ENCODE results near the gene CELA2B. TPM values are rescaled to one million over a fixed set of nuclear protein-coding genes. Genes with fewer than 3 reads are reported as not detected.
"Not testable (repeated sequence)": the region's sequence is repeated elsewhere in the genome, so short reads cannot be mapped to it uniquely, and the experiment has no call there.

The CELA2B gene
- total and polyA plus RNA-seq, 3 donors from 2014 or later = 2.7 to 3.7 (median 3.3) TPM

- no peaks in the 10 kb centered on the region for H3K36me3 ChIP-seq (ENCODE audit: low read depth, missing control alignments)
- no peaks in the 10 kb centered on the region for H3K27me3 ChIP-seq
- TF ChIP-seq, protein P1, sequence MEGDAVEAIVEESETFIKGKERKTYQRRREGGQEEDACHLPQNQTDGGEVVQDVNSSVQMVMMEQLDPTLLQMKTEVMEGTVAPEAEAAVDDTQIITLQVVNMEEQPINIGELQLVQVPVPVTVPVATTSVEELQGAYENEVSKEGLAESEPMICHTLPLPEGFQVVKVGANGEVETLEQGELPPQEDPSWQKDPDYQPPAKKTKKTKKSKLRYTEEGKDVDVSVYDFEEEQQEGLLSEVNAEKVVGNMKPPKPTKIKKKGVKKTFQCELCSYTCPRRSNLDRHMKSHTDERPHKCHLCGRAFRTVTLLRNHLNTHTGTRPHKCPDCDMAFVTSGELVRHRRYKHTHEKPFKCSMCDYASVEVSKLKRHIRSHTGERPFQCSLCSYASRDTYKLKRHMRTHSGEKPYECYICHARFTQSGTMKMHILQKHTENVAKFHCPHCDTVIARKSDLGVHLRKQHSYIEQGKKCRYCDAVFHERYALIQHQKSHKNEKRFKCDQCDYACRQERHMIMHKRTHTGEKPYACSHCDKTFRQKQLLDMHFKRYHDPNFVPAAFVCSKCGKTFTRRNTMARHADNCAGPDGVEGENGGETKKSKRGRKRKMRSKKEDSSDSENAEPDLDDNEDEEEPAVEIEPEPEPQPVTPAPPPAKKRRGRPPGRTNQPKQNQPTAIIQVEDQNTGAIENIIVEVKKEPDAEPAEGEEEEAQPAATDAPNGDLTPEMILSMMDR (IDR thresholded peaks at IDR 0.05) = no peak
- TF ChIP-seq POLR2A (IDR thresholded peaks at IDR 0.05) = no peak
- H3K4me1 ChIP-seq = peaks cover 11% of the 10 kb centered on the region
- intact Hi-C loops (cut with DNase I; ENCODE audit: low total_unique reads) = no loop called here
- DNase-seq = no peak
- no peaks in the 10 kb centered on the region for H3K9me3 ChIP-seq
- 44 to 49% methylated on average over 3 of the region's 3 CpGs for whole genome bisulfite sequencing, 2 donors
- no peak overlapping the region for H3K27ac ChIP-seq
- H3K4me3 ChIP-seq = no peak overlapping the region
These were observed 21.6 kb upstream of the CELA2B start for GRCh38 chr1:15454256-15454655.

GRCh38 chr1:15455522-15455921, 20.4 kb upstream of the CELA2B start:
- no peak for DNase-seq
- TF ChIP-seq POLR2A (IDR thresholded peaks at IDR 0.05) = no peak
- TF ChIP-seq, protein P1 (IDR thresholded peaks at IDR 0.05) = no peak
- intact Hi-C loops (cut with DNase I; ENCODE audit: low total_unique reads) = no loop called here
- Histone ChIP-seq H3K4me3 (no peak overlapping the region), H3K27me3 (no peaks in the 10 kb centered on the region), H3K27ac (no peak overlapping the region), H3K36me3 (ENCODE audit: low read depth, missing control alignments) (no peaks in the 10 kb centered on the region), H3K4me1 (peaks cover 11% of the 10 kb centered on the region), H3K9me3 (no peaks in the 10 kb centered on the region)
- WGBS, 2 donors = 94 to 96% methylated on average over 3 to 6 of the region's 6 CpGs

DNA sequence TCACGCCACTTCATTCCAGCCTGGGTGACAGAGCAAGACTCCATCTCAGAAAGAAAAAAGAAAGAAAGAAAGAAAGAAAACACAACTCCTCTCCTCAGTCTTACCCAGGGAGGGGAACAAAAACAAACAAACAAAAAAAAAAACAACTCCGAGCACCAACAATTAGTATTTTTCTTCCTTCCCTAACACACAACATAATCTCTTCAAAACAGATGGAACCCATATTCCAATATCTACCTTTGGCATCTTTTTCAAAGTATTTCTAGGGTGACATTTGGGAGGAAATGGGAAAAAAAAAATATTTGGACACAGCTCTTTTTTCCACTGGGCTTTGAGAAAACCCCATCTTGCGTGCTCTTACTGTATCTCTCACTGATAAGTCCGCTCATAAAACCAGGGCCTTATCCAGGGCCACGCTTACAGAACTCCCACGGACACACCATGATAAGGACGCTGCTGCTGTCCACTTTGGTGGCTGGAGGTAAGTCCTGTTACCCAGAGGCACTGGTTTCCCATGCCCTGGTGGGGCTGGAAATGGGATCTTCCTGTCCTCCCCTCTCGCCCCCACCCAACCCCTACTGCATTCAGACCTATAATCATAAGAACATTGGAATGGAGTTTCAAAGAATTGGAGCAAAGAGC, 19.5 kb upstream of the CELA2B start, which contains the start of gene CELA2A:
TSS of gene CELA2A (plus strand) at position 420 of the 642 bp plus-strand sequence. CDS start at position 442, 22 bp downstream.
- Histone ChIP-seq H3K4me3 (no peak within 1 kb of the TSS), H3K36me3 (ENCODE audit: low read depth, missing control alignments) (no peaks in the 10 kb centered on the region), H3K27me3 (no peaks in the 10 kb centered on the region), H3K27ac (no peak within 1 kb of the TSS), H3K9me3 (no peaks in the 10 kb centered on the region), H3K4me1 (peaks cover 11% of the 10 kb centered on the region)
- intact Hi-C loops (cut with DNase I; ENCODE audit: low total_unique reads) = no loop called here
- WGBS, 2 donors = 69 to 70% methylated on average over 8 of the region's 8 CpGs
- DNase-seq = peak; percentile 64
- TF ChIP-seq, protein P1 (IDR thresholded peaks at IDR 0.05) = no peak
- no peak for TF ChIP-seq POLR2A (IDR thresholded peaks at IDR 0.05)

- DNase-seq = no peak
- no peak overlapping the region for H3K4me3 ChIP-seq
- no peak overlapping the region for H3K27ac ChIP-seq
- no peaks in the 10 kb centered on the region for H3K36me3 ChIP-seq (ENCODE audit: low read depth, missing control alignments)
- H3K27me3 ChIP-seq = no peaks in the 10 kb centered on the region
- TF ChIP-seq, protein P1 (IDR thresholded peaks at IDR 0.05) = no peak
- TF ChIP-seq POLR2A (IDR thresholded peaks at IDR 0.05) = no peak
- H3K4me1 ChIP-seq = peaks cover 11% of the 10 kb centered on the region
- 79 to 82% methylated on average over 2 of the region's 2 CpGs for WGBS, 2 donors
- intact Hi-C loops (cut with DNase I; ENCODE audit: low total_unique reads) = no loop called here
- H3K9me3 ChIP-seq = no peaks in the 10 kb centered on the region
These were observed 18.3 kb upstream of the CELA2B start for GRCh38 chr1:15457585-15457984.

DNA sequence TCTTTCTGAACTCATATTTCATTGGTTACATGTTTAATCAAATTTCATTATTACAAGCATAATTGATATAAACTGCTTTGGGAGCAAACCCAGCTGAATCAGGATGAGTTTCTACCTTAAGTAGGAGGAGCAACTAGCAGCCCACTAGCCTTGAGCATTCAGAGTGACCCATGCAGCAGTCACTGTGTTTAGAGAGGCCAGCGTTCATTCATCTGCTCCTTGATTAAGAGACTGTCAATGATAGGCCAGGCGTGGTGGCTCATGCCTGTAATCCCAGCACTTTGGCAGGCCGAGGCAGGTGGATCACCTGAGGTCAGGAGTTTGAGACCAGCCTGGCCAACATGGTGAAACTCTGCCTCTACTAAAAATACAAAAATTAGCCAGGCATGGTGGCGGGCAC, 17.5 kb upstream of the CELA2B start:
- H3K9me3 ChIP-seq; intact Hi-C loops (cut with DNase I; ENCODE audit: low total_unique reads); H3K27me3 ChIP-seq; DNase-seq; H3K36me3 ChIP-seq (ENCODE audit: low read depth, missing control alignments); H3K27ac ChIP-seq; H3K4me3 ChIP-seq: not testable (repeated sequence)
- WGBS, 2 donors = 84 to 92% methylated on average over 4 of the region's 4 CpGs
- H3K4me1 ChIP-seq = peaks cover 11% of the 10 kb centered on the region
